Measurements from ENCODE around the gene ZSCAN22.

ZSCAN22 gene

DNA sequence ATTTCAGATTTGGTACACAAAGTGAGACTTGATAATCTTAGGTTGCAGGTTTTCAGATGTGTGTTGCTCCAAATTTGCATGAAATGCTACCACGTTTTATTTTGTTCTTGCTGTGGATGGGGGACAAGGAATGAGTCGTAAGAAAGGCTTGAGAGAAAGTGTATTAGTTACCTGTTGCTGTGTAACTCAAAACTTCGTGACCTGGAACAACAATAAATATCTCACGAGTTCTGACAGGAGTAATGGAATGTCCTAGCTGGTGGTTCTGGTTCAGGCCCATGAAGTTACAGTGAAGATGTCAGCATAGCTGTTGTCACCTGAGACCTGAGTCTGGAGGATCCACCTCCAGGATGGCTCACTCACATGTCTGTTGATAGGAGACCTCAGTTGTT lies 46.9 kb upstream of the ZSCAN22 start:
- TF ChIP-seq CTCF (IDR thresholded peaks at IDR 0.05; ENCODE audit: insufficient read depth, low read length, missing control alignments): no peak
- ChIA-PET CTCF (interaction anchor here (1.2 kb wide), 1 partner anchor 11 kb away, joined by 4 read pairs; no protein-coding TSS in a partner anchor), POLR2A (interaction anchor here (0.7 kb wide), 1 partner anchor 83 kb away, joined by 3 read pairs; the partner anchor contains the start of gene ZNF497)
- peak overlapping the region; percentile 66 for H3K4me3 ChIP-seq (ENCODE audit: low read depth, low read length)
- no peak for DNase-seq (ENCODE audit: low read depth, low spot score)

DNA sequence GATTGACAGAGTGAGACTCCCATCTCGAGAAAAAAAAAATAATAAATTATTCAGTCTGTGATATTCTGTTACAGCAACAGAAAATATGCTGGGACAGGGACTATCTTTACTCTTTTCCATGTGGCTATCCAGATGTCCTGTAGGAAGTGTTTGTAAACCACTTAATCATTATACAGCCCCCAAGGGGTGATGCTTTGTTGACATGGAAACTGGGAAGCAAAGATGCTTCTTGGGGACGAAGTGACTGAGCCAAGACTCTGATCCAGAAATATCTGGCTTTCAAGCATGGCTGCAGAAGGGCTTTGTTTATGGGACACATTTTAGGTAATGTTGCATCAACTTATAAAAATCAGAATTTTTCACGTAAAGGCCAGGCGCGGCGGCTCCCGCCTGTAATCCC lies 42.6 kb upstream of the ZSCAN22 start:
- DNase-seq (ENCODE audit: low read depth, low spot score): no peak
- CTCF ChIA-PET: no interaction called here
- POLR2A ChIA-PET: no interaction called here

GRCh38 chr19:58291943-58292342 lies 34.9 kb upstream of the ZSCAN22 start:
- DNase-seq (ENCODE audit: low read depth, low spot score): no peak

More for the DNA sequence above, 42.6 kb upstream of the ZSCAN22 start:
- no peak overlapping the region for H3K4me3 ChIP-seq (ENCODE audit: low read depth, low read length)
- no peak for TF ChIP-seq CTCF (IDR thresholded peaks at IDR 0.05; ENCODE audit: insufficient read depth, low read length, missing control alignments)

GRCh38 chr19:58294743-58295374 lies 31.9 kb upstream of the ZSCAN22 start:
- H3K4me3 ChIP-seq (ENCODE audit: low read depth, low read length): no peak overlapping the region
- CTCF ChIA-PET: no interaction called here
- POLR2A ChIA-PET: interaction anchor here (0.8 kb wide), 1 partner anchor 16 kb away, joined by 3 read pairs; the partner anchor contains the start of gene ZNF8

More at GRCh38 chr19:58291943-58292342, 34.9 kb upstream of the ZSCAN22 start:
- H3K4me3 ChIP-seq (ENCODE audit: low read depth, low read length): no peak overlapping the region
- ChIA-PET CTCF (no interaction called here), POLR2A (no interaction called here)
- no peak for TF ChIP-seq CTCF (IDR thresholded peaks at IDR 0.05; ENCODE audit: insufficient read depth, low read length, missing control alignments)

DNA sequence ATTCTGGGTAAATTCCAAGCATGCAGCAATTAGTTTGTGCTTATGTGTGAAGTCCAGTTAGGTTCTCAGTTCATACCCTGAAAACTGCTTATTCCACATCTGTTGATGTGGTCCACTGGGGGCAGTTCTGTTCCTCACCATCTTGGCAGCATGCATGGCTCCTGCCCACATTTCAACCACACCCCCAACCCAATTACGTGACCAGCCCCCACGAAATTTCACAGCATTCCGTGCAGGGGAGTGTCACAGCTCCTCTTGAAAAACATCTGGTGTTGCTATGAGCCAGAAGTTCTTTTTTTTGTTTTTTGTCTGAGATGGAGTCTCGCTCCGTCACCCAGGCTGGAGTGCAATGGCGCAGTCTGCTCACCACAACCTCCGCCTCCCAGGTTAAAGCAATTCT lies 30.7 kb upstream of the ZSCAN22 start:
- ChIA-PET POLR2A (no interaction called here), CTCF (no interaction called here)
- no peak for DNase-seq (ENCODE audit: low read depth, low spot score)
- H3K4me3 ChIP-seq (ENCODE audit: low read depth, low read length): no peak overlapping the region
- no peak for TF ChIP-seq CTCF (IDR thresholded peaks at IDR 0.05; ENCODE audit: insufficient read depth, low read length, missing control alignments)

More at GRCh38 chr19:58294743-58295374, 31.9 kb upstream of the ZSCAN22 start:
- no peak for DNase-seq (ENCODE audit: low read depth, low spot score)
- TF ChIP-seq CTCF (IDR thresholded peaks at IDR 0.05; ENCODE audit: insufficient read depth, low read length, missing control alignments): no peak

DNA sequence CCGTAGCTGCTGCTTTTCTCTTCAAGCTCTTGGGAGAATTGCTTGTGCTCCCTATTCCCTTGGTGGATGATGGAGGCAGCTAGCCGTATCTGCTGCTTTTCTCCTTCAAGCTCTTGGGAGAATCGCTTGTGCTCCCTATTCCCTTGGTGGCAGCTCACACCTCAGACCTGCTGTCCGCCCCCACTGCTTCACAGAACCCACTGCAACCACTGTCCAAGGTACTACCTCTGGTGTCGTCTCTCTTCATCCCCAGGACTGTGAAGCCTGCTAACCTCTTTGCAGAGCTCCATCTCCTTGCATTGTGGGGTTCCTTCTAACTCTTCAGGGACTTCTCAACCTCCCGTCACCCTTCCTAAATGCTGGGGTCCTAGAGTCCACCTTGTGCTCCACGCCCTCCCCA lies 26.2 kb upstream of the ZSCAN22 start:
- ChIA-PET POLR2A (interaction anchor here (0.6 kb wide), 1 partner anchor 17 kb away, joined by 3 read pairs; no protein-coding TSS in a partner anchor), CTCF (interaction anchor here (1.5 kb wide), 1 partner anchor 18 kb away, joined by 4 read pairs; no protein-coding TSS in a partner anchor)
- no peak for DNase-seq (ENCODE audit: low read depth, low spot score)
- no peak for TF ChIP-seq CTCF (IDR thresholded peaks at IDR 0.05; ENCODE audit: insufficient read depth, low read length, missing control alignments)
- no peak overlapping the region for H3K4me3 ChIP-seq (ENCODE audit: low read depth, low read length)
